GM12874 (cell line): ENCODE results near the gene GNG13.

Experiments used
- CTCF ChIP-seq: IDR thresholded peaks from 2 replicates; pipeline ENCODE4 v1.5.1; 2011; ENCODE audit warnings: low read depth, mild to moderate bottlenecking, control low read depth, low read length, moderate library complexity; ENCODE audit not compliant: insufficient read depth

GNG13 gene

DNA sequence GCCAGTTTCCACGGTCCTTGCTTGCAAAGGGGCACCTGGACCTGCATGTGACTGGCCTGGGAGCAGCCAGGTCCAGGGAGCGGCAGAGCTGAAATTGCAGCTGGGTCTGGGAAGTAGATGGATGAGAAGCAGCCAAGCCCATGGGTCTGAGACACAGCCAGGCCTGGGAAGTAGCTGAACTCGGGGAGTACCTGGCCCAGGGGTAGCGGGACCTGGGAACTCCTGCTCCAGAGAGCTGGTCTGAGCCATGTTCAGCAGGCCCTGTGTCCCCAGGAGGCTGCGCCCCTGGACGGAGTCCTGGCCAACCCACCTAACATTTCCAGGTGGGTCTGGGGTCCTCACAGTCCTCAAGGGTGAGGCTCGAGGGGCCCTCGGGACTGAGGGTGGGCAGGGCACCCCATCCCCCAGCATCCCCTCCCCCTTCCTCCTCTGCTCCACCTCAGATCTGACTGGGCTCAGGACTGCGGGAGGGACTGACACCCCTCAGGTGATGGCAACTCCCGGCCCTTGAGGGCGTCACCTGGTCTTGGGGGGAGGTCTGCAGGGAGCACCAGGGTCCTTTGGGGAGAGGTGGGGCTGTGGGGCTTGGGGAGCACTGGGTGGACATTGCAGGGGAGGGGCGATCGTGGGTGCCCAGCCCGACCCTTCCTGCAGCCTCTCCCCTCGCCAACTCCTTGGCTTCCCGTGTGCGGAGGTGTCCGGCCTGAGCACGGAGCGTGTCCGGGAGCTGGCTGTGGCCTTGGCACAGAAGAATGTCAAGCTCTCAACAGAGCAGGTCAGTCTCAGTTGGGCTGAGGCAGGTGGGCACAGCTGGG, 37.0 kb downstream of the GNG13 start:
- no peak for TF ChIP-seq CTCF

DNA sequence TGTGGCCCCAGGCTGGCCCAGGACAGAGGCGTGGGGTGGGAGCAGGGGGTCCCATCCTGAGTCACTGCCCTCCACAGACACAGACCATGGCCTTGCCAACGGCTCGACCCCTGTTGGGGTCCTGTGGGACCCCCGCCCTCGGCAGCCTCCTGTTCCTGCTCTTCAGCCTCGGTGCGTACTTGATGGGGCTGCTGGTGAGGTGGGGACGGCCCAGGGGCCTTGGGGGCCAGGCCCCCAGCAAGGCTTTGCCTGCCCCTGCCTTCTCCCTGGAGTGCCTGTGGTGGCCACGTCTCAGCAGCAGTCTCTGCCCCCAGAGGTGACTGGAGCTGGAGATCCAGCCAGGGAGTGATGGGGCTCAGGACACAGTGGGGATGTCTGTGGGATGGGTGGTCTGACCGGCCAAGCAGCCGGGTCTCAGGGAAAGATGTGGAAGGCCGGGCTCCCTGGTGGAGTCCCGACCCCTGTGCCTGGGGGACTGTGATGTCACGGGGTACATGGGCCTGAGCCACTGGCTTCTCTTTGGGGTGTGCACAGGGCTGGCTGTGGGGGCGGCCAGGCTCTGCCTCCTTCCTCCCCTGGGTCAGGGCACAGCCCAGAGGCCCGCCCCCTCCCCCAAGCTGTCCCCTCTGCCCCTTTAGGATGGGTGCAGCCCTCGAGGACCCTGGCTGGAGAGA, 37.8 kb downstream of the GNG13 start:
- TF ChIP-seq CTCF = no peak

DNA sequence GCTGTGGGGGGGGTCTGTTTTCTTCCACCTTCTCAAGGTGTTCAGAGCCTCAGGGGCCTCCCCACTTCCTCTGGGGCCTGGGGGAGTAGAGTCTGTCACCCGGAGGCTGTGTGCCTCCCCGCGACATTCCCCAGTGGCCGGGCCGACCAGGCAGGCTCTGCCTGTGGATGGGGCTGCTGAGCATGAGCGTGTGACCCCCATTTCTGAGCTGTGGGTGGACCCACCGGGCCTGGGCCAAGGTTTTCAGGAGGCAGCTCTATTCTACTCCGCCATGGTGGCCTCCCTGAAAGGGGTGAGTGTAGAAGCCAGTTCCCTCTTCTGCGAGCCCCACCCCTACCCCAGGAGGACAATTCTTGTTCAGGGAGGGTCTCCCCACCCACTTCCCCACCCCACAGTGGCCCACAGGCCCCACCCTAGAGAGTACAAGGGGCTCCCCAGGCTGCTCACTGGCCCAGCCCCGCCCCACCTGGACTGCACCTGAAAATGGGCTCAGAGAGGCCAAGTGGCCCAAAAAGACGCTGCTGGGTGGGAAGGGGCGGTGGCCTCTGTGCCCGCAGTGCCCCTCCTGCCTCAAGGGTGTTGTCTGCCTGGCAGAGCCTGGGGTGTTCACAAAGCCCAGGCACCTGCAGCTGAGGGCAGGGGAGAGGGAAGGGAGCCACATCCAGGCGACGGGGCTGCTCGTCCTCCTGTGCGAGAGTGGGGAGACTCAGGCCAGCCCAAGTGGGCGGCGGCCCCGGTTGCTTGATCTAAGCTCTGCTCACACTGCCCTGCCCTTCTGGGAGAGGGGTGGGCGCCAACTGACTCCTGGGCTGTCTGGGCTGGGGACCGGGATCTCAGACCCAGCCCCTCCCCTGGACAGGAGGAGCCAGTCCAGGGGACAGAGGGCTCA, 38.7 kb downstream of the GNG13 start:
- TF ChIP-seq CTCF = no peak

- no peak for TF ChIP-seq CTCF
Observed at GRCh38 chr16:760545-761343, 39.8 kb downstream of the GNG13 start, which contains the start of gene MSLN. TSS of gene MSLN (plus strand) at chr16:760734. CDS start at chr16:762681, 1,947 bp downstream.

GRCh38 chr16:760065-760464, 40.5 kb downstream of the GNG13 start:
- TF ChIP-seq CTCF = no peak

- TF ChIP-seq CTCF = no peak
Observed at GRCh38 chr16:759110-759910, 41.2 kb downstream of the GNG13 start.
